Activated naive CD4-positive, alpha-beta T cell treated with Interleukin-2 at 50 U/mL for 16 hours (primary cell): Measurements from ENCODE around the gene TCERG1L.
"Not testable (repeated sequence)": the region's sequence is repeated elsewhere in the genome, so short reads cannot be mapped to it uniquely, and the experiment has no call there.

ENCODE experiments used
- DNase-seq: peaks from one replicate; pipeline ENCODE4 v3.0.0-alpha.2; 2020

The TCERG1L gene

DNA sequence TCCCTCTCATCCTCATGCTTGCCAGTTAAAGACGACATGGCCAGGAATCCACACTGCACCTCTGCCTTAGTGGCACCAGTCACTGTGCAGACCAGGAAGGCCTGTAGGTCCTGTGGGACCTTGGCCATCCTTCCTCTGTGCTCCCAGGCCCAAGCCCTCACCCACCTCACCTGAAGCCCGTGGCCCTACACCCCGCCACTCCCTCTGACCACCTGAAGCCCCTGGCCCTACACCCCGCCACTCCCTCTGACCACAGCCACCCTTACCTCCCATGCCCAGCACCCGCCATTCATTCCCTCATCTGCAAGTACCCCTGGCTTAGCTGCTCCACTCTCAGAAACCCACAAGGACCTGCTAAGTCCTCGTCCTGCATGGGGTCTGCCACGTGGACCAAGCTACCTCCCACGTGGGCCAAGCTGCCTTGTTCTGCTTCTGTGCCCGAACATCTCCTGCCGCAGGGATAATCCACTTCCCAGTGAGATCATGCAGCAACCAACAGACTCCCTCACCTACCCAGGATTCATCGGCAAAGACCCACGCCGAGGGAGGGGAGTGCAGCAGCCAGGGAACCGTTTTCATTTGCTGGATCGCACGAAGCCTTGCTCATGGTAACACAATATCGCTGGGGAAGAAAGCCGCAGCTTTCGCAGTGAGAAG is 151.2 kb downstream of the TCERG1L start:
- DNase-seq = no peak

GRCh38 chr10:131159771-131160170 is 151.8 kb downstream of the TCERG1L start:
- no peak for DNase-seq

DNA sequence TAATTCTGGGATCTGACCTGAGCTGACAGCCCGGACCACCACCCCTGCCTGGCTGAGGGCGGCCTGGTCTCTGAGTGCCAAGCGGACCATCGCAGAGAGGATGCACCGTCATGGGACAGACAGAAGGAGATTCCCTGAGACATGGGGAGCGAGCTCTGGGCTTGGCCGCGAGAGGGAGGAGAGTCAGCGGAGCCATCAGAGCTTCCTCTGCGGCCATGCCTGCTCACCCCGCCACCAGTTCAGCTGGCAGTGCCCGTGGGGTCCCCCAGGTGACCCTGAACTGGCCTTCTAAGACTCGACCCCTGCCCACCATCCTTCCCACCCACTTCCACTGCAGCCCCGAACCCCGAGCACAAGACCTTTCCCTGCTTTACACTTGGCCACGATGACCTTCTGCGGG is 152.8 kb downstream of the TCERG1L start:
- DNase-seq = no peak

- no peak for DNase-seq
Measured at GRCh38 chr10:131157899-131158298, 153.6 kb downstream of the TCERG1L start.

- DNase-seq = no peak
Measured at GRCh38 chr10:131155876-131156230, 155.7 kb downstream of the TCERG1L start.

DNA sequence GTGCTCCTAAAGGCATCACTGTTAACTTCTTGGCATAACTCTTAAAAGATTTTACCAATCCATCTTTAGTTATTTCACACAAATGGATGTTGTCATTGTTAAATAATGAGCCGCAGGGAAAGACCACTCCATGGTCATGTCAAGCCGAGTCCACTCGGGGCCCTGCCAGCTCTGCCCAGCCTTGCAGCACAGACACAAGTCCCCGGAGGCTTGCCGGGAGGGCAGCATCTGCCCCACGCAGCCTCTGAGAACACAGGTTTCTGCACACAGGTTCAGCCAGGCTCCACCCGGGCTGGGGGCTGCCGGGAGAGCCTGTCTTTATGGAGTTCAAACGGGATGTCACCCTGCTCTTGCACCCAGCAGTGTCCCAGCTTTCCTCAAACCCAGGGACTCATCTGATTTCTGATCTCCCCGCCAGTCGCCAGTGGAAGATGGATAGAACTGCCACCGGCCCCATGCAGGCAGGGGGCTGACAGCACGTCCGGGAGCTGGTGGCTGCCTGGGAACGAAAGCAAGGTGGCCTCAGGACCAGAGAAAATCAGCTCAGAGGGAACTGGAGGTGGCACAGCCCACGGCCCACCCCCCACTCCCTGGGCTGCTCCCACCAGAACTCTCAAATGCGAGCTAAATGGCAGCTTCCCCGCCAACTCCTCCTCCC is 156.2 kb downstream of the TCERG1L start:
- DNase-seq = no peak

DNA sequence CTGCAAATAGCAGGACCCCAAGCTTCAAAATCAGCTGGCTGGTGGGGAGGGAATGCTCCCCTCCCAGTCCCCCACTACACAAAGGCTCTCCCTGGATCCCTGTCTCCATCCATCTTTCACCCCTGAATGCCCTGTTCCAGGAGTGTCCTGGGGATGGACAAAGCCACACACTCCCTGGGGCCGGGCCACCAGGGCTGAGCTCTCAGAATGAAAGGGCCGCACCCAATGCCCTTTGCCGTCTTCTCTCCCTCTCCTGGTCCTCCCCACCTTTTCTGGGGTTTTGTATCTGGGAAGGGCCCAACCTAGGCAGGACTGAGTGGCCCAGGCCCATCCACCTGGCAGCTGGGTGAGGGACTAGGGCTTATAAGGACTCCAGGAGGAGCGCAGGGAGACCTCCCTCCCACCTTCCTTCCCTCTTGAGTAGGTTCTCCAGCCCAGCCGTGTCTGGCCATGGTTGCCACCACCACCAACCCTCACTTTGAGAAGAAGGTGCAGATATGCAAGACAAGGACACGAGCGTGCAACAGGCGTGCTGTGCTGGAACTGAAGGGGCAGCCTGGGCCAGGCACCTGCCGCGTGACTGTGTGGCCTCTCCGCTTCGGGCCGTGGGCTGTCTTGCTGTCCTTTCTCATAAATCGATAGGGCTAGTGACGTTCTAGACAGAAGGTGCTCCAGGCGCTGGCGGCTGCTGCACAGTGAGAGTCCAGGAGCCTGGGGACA is 157.1 kb downstream of the TCERG1L start:
- no peak for DNase-seq

GRCh38 chr10:131152456-131152855 is 159.1 kb downstream of the TCERG1L start:
- not testable (repeated sequence) for DNase-seq

GRCh38 chr10:131150126-131150525 is 161.4 kb downstream of the TCERG1L start:
- DNase-seq = no peak

GRCh38 chr10:131149586-131149985 is 161.9 kb downstream of the TCERG1L start:
- no peak for DNase-seq

- DNase-seq = no peak
Measured at GRCh38 chr10:131149111-131149510, 162.4 kb downstream of the TCERG1L start.

DNA sequence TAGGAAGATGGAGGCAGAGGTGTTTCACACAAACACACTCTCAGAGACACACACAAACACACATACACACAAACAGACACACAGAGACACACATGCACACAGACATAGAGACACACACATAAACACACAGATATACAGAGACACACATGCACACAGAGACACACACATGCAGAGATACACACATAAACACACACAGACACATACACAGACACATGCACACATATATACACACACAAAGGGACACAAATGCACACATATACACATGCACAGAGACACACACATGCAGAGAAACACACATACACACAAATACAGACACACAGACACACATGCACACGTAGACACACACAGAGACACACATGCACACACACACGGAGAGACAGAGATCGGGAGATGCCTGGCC is 163.3 kb downstream of the TCERG1L start:
- DNase-seq = no peak

DNA sequence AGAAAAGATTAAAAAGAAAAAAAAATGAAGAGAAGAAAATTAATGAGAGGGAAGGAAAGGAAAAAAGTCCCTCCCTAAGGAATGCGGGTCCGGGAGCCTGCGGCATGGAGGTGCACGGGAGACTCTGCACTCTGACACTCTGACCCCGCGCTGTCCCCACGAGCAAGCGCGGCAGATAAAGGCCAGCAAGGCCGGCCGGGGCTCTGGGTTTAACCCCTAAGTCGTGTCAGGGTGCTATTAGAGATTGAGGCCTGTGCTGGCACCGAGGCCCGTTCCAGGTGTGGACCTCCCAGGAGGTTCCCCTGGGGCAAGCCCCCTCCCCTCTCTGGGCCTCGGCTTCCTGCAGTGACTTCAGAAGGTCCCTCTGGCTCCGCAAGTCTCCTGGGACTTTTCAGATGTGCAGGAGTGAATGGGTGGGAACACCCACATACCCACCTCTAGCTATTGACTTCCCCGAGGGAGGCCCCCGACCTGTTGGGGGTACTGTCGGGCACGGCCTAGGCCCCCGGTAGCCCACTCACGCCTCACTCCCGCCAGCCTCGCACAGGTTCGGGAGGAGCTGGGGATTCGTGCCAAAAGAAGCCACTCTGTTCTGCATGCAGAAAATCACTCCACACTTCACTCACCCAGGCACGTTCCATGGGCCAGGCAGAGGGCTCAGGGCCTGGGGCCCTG is 164.1 kb downstream of the TCERG1L start:
- DNase-seq = no peak

- DNase-seq = no peak
Measured at GRCh38 chr10:131146790-131147189, 164.7 kb downstream of the TCERG1L start.

DNA sequence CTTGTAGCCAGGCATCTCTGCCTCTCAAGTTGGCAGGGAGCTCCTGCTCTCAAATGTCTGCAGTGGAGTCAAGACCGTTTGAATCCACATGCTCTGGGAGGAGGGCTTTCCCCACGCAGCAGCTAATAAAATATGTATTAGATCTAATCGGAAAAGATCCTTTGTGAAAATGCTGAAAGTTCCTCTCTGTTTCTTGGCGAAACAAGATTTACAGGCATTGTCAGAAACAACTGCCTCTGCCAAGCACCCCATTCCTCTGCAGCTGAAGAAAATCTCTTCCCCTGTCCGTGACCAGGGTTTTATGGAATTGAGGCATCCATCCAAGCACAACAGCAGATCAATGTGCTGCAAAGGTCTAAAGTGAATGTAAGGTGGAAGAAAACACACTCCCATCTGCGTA is 165.8 kb downstream of the TCERG1L start:
- DNase-seq = no peak

DNA sequence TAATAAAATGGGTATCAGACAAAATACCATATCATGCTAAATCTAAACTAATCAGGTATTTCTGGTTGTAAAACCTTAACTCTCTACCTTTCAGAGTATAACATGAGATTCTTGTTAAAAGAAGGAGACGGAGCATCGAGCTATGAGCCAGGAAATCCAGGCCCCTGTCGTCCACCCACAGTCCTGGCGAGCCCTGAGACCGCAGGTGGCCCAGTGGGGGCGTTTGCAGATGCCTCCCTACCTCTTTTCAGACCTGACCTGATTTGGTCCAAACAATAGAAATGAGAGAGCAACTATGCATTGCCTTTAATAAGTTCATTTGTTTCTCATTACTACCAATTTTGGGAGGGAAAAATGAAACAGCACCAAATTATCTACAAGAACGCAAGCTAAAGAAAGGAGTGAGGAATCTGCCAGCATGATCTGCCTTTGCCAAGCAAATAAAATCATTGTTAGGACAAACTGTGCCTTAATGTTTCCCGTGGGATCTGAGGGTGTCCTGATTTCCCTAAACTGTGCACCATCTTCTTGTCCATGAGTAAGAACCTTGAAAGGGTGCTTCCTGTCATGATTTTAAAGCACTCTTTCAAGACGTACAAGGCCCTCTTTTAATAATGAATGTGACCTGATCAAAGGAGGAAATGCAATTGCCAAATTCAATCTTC is 166.7 kb downstream of the TCERG1L start:
- DNase-seq = no peak

DNA sequence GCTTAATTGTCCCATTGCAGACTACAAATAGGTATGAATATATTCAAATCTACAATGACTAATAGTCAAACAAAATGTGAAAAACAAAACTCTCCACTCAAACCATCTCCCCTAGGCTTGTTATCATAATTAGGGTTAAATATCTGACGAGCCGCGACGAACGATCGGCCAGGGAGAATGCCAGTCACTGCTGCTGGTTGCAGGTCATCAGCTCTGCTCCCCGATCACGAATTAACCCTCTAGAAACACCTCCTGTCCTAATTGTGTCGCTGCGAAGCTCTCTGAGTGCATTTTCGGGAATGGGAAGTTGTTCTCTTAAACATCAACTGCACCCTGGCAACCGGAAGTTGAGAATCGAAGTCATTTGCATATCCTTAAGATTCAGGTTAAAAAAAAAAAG is 167.3 kb downstream of the TCERG1L start:
- no peak for DNase-seq

DNA sequence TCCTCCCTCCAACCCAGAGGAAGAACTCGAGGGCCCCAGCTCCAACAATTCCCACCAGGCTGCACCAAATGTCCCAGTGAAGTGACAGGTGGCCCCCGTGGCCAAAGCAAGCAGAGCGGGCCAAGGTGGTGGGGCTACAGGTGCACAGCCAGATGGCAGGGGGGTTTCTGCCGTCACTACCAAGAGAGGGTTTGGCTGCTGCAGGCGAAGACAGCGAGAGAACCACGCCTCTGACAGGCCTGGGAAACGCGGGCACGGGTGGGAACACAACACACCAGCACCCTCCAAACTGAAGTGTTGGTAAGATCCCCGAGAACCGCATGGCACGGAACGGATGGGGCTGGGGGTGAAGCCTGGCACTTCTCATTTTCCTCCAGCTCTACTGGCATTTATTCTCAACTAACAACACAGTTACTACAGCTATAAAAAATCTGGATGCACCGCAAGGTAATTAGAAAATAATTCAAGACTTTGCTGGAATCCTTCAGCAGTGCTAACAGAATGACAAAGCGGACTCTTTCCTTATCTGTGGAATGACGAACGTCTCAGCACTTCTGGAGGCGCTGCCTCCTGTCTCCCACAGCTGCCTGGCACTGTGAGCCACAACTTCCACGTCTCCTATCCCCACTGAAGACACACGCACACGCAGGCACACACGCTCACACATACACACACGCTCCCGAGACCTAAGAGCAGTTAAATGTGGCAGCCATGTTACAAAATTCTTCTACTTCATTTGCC is 167.9 kb downstream of the TCERG1L start:
- no peak for DNase-seq

- DNase-seq = no peak
Measured at GRCh38 chr10:131142517-131143380, 168.8 kb downstream of the TCERG1L start.

- no peak for DNase-seq
Measured at GRCh38 chr10:131141645-131142516, 169.6 kb downstream of the TCERG1L start.
